KMS-11 (cell line): ENCODE data around the gene RPL23.
A peak's percentile ranks its signal among the peaks of the same experiment; 100 is the strongest.

Experiments used
- H2AFZ ChIP-seq: fragments of 200-600 bp; sonication (generic); 2 replicates; pipeline ENCODE4 v1.6.1; 2016; ENCODE audit warnings: antibody characterized with exemption, mixed run types, low read depth
- H3K27ac ChIP-seq: fragments of 200-600 bp; sonication (generic); 2 replicates; pipeline ENCODE4 v1.6.1; 2016; ENCODE audit warnings: mild to moderate bottlenecking, mixed run types
- H3K27me3 ChIP-seq: fragments of 200-600 bp; sonication (generic); 2 replicates; pipeline ENCODE4 v1.6.1; 2017; ENCODE audit warnings: mild to moderate bottlenecking, low read depth, mixed run types, moderate library complexity; ENCODE audit not compliant: insufficient read depth
- H3K36me3 ChIP-seq: fragments of 200-600 bp; sonication (generic); 2 replicates; pipeline ENCODE4 v1.6.1; 2017; ENCODE audit warnings: mild to moderate bottlenecking, mixed run types; ENCODE audit not compliant: insufficient read depth
- H3K4me1 ChIP-seq: fragments of 200-600 bp; sonication (generic); 2 replicates; pipeline ENCODE4 v1.6.1; 2016; ENCODE audit warnings: mild to moderate bottlenecking, low read depth, mixed run types; ENCODE audit not compliant: poor library complexity, severe bottlenecking
- H3K4me2 ChIP-seq: fragments of 200-600 bp; sonication (generic); 2 replicates; pipeline ENCODE4 v1.7.0; 2016; ENCODE audit warnings: mild to moderate bottlenecking, mixed run types
- H3K4me3 ChIP-seq: fragments of 200-600 bp; sonication (generic); IDR thresholded peaks from 2 replicates; pipeline ENCODE4 v1.6.1; 2017; ENCODE audit warnings: low read depth, low read length, mixed read lengths; ENCODE audit not compliant: insufficient read depth
- H3K79me2 ChIP-seq: fragments of 200-600 bp; sonication (generic); 2 replicates; pipeline ENCODE4 v1.6.1; 2016; ENCODE audit warnings: low read depth, mixed run types; ENCODE audit not compliant: insufficient read depth
- H3K9ac ChIP-seq: fragments of 200-600 bp; sonication (generic); 2 replicates; pipeline ENCODE4 v1.6.1; 2016; ENCODE audit warnings: mild to moderate bottlenecking, mixed run types
- H4K20me1 ChIP-seq: fragments of 200-600 bp; sonication (generic); 2 replicates; pipeline ENCODE4 v1.6.1; 2016; ENCODE audit warnings: mild to moderate bottlenecking, mixed run types; ENCODE audit not compliant: insufficient read depth
- TF ChIP-seq, protein P1 (sequence below): fragments of 200-600 bp; sonication (generic); conservative IDR thresholded peaks from 2 replicates; pipeline ENCODE4 v1.6.1; 2017; ENCODE audit warnings: low read depth, mild to moderate bottlenecking, antibody characterized with exemption, low read length, moderate library complexity, mixed read lengths

RPL23 gene

DNA sequence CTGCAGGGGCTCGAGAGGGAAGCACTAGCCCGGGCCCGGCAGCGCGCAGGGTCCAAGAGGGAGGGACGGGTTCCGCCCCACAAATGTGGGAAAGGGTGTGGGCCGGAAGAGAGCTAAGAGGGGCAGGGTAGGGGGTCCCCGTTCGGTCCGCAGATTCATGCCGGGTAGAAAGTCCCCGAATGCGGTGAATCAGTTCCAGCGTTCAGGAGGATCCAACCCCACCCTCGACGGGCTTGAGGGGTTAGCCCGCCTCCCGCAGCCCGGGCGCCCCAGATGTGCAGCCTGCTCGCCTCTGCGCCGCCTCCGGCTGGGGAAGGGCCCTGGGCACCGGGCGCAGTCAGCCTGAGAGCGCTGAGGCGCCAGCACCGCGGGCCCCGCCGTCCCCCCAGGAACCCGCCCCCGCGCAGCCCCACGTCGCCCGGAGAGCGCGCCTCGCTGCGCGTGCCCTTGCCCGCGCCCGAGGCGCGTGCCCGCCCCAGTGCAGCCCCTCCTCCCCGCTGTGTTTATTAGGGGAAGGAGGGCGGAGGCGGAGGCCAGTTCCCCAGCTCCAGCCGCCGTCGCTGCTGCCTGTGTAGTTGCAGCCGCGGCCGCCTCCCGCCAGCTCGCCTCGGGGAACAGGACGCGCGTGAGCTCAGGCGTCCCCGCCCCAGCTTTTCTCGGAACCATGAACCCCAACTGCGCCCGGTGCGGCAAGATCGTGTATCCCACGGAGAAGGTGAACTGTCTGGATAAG, 16.2 kb upstream of the RPL23 start, which contains the start of gene LASP1:
TSS of gene LASP1 (plus strand) at position 533 of the 733 bp plus-strand sequence. CDS start at position 665, 132 bp downstream.
- peak within 1 kb of the TSS; percentile 56 for H2AFZ ChIP-seq
- H3K9ac ChIP-seq: peak within 1 kb of the TSS; percentile 62
- H3K27ac ChIP-seq: peak within 1 kb of the TSS; percentile 74
- H4K20me1 ChIP-seq: no peaks in the 10 kb centered on the region
- H3K4me1 ChIP-seq: peaks cover 24% of the 10 kb centered on the region
- no peaks in the 10 kb centered on the region for H3K36me3 ChIP-seq
- H3K4me2 ChIP-seq: peak within 1 kb of the TSS; percentile 97
- H3K4me3 ChIP-seq: peak within 1 kb of the TSS; percentile 64
- no peaks in the 10 kb centered on the region for H3K27me3 ChIP-seq
- TF ChIP-seq, protein P1, sequence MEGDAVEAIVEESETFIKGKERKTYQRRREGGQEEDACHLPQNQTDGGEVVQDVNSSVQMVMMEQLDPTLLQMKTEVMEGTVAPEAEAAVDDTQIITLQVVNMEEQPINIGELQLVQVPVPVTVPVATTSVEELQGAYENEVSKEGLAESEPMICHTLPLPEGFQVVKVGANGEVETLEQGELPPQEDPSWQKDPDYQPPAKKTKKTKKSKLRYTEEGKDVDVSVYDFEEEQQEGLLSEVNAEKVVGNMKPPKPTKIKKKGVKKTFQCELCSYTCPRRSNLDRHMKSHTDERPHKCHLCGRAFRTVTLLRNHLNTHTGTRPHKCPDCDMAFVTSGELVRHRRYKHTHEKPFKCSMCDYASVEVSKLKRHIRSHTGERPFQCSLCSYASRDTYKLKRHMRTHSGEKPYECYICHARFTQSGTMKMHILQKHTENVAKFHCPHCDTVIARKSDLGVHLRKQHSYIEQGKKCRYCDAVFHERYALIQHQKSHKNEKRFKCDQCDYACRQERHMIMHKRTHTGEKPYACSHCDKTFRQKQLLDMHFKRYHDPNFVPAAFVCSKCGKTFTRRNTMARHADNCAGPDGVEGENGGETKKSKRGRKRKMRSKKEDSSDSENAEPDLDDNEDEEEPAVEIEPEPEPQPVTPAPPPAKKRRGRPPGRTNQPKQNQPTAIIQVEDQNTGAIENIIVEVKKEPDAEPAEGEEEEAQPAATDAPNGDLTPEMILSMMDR: no peak
- peaks cover 41% of the 10 kb centered on the region for H3K79me2 ChIP-seq

DNA sequence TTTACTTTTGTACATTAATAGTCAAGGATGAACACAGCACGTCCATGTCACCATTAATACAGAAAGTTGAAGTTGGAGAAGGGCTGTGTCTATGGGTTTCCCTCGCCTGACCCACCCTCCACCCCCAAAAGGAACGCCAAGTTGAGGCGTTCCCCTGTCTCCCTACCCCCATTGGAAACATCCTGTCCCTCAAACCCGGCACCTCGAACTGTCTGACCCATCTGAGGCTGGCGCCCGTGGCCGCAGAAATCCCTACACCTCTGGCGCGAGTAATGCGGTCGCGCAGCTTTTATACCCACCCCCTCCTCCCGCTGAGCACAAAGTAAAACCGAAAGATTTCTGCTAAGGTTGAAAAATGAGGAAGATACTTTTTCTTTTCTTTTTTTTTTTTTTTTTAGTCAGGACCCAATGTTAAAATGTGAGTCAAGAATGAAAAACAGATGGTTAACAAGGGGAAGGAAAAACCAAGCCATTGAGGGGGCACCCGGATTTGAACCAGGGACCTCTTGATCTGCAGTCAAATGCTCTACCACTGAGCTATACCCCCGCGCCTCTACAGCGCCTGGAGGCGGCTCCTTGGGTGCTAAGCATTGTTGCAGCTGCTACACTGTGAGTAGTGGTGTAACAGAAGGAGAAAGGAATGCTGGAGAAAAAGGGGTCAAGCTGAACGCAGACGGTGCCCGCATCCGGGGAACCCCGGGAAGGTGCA, 15.4 kb upstream of the RPL23 start:
- H3K9ac ChIP-seq: peak overlapping the region; percentile 62
- peak overlapping the region; percentile 56 for H2AFZ ChIP-seq
- H3K4me2 ChIP-seq: peak overlapping the region; percentile 88
- TF ChIP-seq, protein P1: no peak
- H4K20me1 ChIP-seq: no peaks in the 10 kb centered on the region
- H3K27me3 ChIP-seq: no peaks in the 10 kb centered on the region
- no peak overlapping the region for H3K4me3 ChIP-seq
- no peaks in the 10 kb centered on the region for H3K36me3 ChIP-seq
- peak overlapping the region; percentile 74 for H3K27ac ChIP-seq
- H3K79me2 ChIP-seq: peaks cover 33% of the 10 kb centered on the region
- H3K4me1 ChIP-seq: peaks cover 24% of the 10 kb centered on the region

DNA sequence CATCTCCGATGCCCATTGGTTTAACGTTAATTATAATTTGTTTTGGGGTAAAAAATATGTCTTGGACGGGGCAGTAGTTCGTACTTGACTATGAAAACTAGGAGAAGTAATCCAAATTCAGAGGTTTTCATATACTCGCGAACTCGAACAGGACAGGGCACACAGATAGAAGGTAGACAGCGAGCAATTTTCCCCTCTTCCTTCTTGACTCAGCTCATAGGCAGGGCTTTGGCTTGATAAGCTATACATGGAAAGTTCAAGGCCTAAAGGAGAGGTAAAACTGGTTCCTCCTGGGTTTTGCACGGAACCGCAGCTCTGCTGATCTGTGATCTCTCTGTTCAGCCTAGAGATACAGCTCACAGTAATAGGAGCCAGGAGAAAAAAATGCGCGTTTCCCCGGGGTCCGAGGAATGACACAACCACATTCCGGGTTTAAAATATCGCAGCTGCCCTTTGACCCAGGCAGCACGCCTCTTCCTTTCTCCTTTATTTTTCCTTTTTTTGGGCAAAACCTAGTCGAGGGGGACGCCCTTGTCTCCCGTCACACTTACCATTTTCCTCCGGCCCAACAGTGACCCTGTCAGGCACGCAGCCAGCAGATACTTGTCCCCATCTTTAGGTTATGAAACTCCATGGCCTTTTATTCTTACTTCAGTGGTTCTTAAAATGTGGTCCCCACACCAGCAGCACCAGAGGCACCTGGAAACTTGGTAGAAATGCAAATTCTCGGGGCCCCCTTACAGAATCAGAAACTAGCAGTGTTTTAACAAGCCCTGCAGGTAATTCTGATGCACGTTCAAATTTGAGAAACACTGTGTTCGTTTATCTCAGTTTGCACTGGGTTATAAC, 14.7 kb upstream of the RPL23 start:
- H3K4me1 ChIP-seq: peaks cover 19% of the 10 kb centered on the region
- H2AFZ ChIP-seq: peak overlapping the region; percentile 55
- H4K20me1 ChIP-seq: no peaks in the 10 kb centered on the region
- H3K9ac ChIP-seq: peak overlapping the region; percentile 35; the same call in 1 of the 2 replicates
- H3K4me2 ChIP-seq: peak overlapping the region; percentile 88
- TF ChIP-seq, protein P1: peak; percentile 1; the same call in 1 of the 2 replicates
- H3K27me3 ChIP-seq: no peaks in the 10 kb centered on the region
- no peaks in the 10 kb centered on the region for H3K36me3 ChIP-seq
- H3K4me3 ChIP-seq: no peak overlapping the region
- peaks cover 26% of the 10 kb centered on the region for H3K79me2 ChIP-seq
- H3K27ac ChIP-seq: peak overlapping the region; percentile 74
